Fibroblast of pulmonary artery (primary cell): ENCODE measurements around the gene ARHGEF37.

Source experiments
- DNase-seq: peaks from one replicate; pipeline ENCODE4 v3.0.0-alpha.2; 2010; ENCODE audit warnings: low read depth
- H3K4me3 ChIP-seq: replicated peaks from 2 replicates; pipeline ENCODE4 v1.5.1; 2011; ENCODE audit warnings: low read depth, mild to moderate bottlenecking, control low read depth, low read length, moderate library complexity
- TF ChIP-seq, protein P1 (sequence below): IDR thresholded peaks from 2 replicates; pipeline ENCODE4 v1.5.1; 2011; ENCODE audit warnings: mild to moderate bottlenecking, control low read depth, low read length, inconsistent platforms; ENCODE audit errors: missing control alignments

The ARHGEF37 gene

DNA sequence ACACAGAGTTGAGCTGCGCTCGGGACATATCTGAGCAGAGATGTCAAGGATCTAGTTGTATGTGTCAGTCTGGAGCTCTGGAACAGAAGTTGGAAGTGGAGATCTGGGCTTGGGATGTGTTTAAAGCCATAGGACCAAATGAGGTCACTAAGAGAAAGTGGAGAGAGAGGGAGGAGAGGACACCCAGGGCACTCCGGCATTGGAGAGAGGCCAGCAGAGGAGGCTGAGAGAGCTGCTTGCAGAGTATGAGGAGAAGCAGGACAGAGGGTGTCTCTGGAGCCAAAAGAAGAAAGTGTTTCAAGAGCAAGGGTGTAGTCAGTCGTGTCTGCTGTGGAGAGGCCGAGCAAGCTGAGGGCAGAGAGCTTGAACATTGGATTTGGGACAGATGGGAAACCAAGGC, 34.7 kb downstream of the ARHGEF37 start:
- H3K4me3 ChIP-seq, result no peak overlapping the region
- no peak for DNase-seq
- TF ChIP-seq, protein P1, sequence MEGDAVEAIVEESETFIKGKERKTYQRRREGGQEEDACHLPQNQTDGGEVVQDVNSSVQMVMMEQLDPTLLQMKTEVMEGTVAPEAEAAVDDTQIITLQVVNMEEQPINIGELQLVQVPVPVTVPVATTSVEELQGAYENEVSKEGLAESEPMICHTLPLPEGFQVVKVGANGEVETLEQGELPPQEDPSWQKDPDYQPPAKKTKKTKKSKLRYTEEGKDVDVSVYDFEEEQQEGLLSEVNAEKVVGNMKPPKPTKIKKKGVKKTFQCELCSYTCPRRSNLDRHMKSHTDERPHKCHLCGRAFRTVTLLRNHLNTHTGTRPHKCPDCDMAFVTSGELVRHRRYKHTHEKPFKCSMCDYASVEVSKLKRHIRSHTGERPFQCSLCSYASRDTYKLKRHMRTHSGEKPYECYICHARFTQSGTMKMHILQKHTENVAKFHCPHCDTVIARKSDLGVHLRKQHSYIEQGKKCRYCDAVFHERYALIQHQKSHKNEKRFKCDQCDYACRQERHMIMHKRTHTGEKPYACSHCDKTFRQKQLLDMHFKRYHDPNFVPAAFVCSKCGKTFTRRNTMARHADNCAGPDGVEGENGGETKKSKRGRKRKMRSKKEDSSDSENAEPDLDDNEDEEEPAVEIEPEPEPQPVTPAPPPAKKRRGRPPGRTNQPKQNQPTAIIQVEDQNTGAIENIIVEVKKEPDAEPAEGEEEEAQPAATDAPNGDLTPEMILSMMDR, result no peak

- H3K4me3 ChIP-seq, result no peak overlapping the region
- no peak for DNase-seq
- TF ChIP-seq, protein P1, result no peak
Observed at GRCh38 chr5:149616727-149617285, 35.5 kb downstream of the ARHGEF37 start.

DNA sequence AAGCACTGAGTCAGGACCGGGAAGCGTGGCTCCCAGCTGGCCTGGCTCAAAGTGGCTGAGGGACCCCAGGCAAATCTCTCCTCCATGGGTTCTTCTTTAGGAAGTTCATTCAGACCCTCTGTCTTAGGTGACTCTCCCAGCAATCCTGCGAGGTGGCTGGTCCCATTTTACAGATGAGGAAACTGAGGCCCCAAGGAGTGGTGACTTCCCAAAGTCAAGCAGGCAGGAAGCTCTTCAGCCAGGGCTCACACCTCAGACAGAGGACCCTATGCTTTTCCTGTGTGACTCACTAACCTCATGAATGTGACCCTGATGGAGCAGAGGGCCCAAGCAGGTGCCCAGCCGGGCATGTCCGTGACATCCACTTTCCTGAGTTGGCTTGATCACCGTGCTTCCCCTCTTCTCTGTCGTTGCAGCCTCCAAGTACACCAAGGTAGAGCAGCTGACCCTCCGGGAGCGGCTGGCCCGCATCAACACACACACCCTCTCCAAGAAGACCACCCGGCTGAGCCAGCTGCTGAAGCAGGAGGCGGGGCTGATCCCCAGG, 36.5 kb downstream of the ARHGEF37 start:
- TF ChIP-seq, protein P1, result no peak
- DNase-seq, result no peak
- no peak overlapping the region for H3K4me3 ChIP-seq

- no peak overlapping the region for H3K4me3 ChIP-seq
- TF ChIP-seq, protein P1, result peak; percentile 80
- peak; percentile 82 for DNase-seq
Observed at GRCh38 chr5:149618581-149619248, 37.4 kb downstream of the ARHGEF37 start.

DNA sequence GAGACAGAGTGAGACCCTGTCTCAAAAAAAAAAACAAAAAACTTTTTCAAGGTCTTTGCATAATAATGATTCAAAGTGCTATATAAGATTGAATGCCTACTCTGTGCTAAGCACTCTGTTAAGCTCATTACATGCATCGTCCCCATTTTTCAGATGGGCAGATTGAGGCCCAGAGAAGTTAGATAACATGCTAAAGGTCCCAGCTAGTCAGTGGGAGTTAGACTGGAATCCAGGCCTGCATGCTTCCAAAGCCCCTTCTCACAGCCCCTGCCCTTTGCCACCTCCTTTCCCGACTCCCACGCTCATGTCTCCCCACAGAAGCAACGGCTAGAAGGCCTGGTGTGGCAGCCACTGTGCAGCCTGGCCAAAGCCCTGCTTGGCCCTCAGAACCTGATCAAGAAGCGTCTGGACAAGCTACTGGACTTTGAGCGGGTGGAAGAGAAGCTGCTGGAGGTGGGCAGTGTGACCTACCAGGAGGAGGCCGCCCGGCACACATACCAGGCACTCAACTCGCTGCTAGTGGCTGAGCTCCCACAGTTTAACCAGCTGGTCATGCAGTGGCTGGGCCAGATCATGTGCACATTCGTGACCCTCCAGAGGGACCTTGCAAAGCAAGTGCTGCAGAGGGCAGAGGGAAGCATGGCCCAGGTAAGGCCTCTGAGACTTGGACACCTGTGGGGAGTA, 40.3 kb downstream of the ARHGEF37 start:
- H3K4me3 ChIP-seq, result no peak overlapping the region
- no peak for DNase-seq
- TF ChIP-seq, protein P1, result no peak

GRCh38 chr5:149622466-149622865, 41.2 kb downstream of the ARHGEF37 start:
- TF ChIP-seq, protein P1, result no peak
- no peak overlapping the region for H3K4me3 ChIP-seq
- DNase-seq, result no peak
